NCI-H345 treated with DMSO at 0.1 percent for 48 hours (cell line): ENCODE data around the gene TAMALIN.
A peak's percentile ranks its signal among the peaks of the same experiment; 100 is the strongest.

Experiments
- DNase-seq: peaks from one replicate; lab custom pipeline; 2025; ENCODE audit not compliant: unreplicated experiment; lab: John Stamatoyannopoulos, UW

The TAMALIN gene

GRCh38 chr12:51980809-51981127 lies 26.0 kb upstream of the TAMALIN start:
- no peak for DNase-seq

- DNase-seq: no peak
Measured at GRCh38 chr12:51984657-51985056, 22.1 kb upstream of the TAMALIN start.

- no peak for DNase-seq
Measured at GRCh38 chr12:51985154-51985835, 21.5 kb upstream of the TAMALIN start.

GRCh38 chr12:51986834-51987233 lies 19.9 kb upstream of the TAMALIN start:
- no peak for DNase-seq

GRCh38 chr12:51992246-51992645 lies 14.5 kb upstream of the TAMALIN start:
- DNase-seq: no peak

GRCh38 chr12:51994539-51994820 lies 12.3 kb upstream of the TAMALIN start:
- DNase-seq: no peak

GRCh38 chr12:51994959-51995358 lies 11.8 kb upstream of the TAMALIN start:
- DNase-seq: no peak

- no peak for DNase-seq
Measured at GRCh38 chr12:51997136-51997535, 9.6 kb upstream of the TAMALIN start.

- DNase-seq: no peak
Measured at GRCh38 chr12:52003016-52003550, 3.7 kb upstream of the TAMALIN start.

GRCh38 chr12:52003591-52003990 lies 3.2 kb upstream of the TAMALIN start:
- DNase-seq: no peak

GRCh38 chr12:52004042-52004648 lies 2.6 kb upstream of the TAMALIN start:
- DNase-seq: peak; percentile 32

GRCh38 chr12:52005218-52005902 lies 1.4 kb upstream of the TAMALIN start:
- DNase-seq: no peak

- DNase-seq: peak; percentile 50
Measured at GRCh38 chr12:52005903-52006703, 643 bp upstream of the TAMALIN start.

- no peak for DNase-seq
Measured at GRCh38 chr12:52007158-52007921, 594 bp downstream of the TAMALIN start.

GRCh38 chr12:52007982-52008510 lies 1.3 kb downstream of the TAMALIN start:
- no peak for DNase-seq

GRCh38 chr12:52009081-52009751 lies 2.5 kb downstream of the TAMALIN start:
- DNase-seq: no peak

- DNase-seq: no peak
Measured at GRCh38 chr12:52010152-52010622, 3.4 kb downstream of the TAMALIN start.

- DNase-seq: no peak
Measured at GRCh38 chr12:52010692-52011601, 4.2 kb downstream of the TAMALIN start.
